Left renal cortex interstitium (tissue), 4 donors: Measurements from ENCODE around the gene GIGYF2. TPM values are rescaled to one million over a fixed set of nuclear protein-coding genes. Genes with fewer than 3 reads are reported as not detected.

ENCODE experiments used
- DNase-seq, 4 donors: peaks; one replicate each; pipeline ENCODE4 v3.0.0-alpha.2; 2013; ENCODE audit warnings: low read depth in 4 of 4, low spot score in 2 of 4, missing footprints in 1 of 4
- polyA plus RNA-seq, 4 donors: library from polyadenylated mRNA; unstranded; fragments of 120-200 nt; gene quantifications; one replicate each; pipeline ENCODE4 v1.2.1, GENCODE V29; 2013; ENCODE audit not compliant: insufficient read length in 4 of 4

Gene GIGYF2
- polyA plus RNA-seq, 4 donors, result 59.0 to 67.8 (median 65.9) TPM

GRCh38 chr2:232857158-232857563 lies 160.0 kb downstream of the GIGYF2 start:
- DNase-seq, result no peak

GRCh38 chr2:232859385-232859916 lies 162.3 kb downstream of the GIGYF2 start:
- DNase-seq, result no peak

DNA sequence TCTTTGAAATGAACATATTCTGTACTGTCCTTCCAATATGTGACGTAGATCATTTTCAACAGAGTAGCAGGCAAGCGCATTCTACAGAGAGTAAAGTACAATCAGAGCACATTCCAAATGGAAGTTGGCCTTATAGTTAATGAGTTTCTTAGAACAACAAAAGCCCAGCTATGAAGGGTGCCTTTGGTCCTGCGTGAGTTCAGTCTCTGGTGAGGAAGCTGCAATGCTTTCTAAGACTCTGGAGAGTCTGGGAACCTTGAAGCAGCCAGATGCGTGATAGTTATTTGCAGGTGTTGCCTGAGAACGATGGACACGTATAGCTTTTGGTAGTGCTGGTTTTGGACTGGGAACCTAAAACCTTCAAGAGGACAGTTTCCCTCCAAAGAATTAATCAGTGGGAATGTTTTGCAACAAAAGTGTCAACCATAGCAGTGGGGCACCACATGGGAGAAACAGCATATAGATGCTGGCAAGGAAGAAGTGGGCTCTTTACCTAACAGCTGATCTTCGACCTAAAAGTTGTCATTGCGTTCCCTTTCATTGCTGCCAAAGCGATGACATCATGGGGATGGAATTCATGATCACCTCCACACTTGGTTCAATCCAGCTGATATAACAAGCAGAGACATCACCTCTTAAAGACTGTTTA lies 163.6 kb downstream of the GIGYF2 start:
- DNase-seq, result no peak

DNA sequence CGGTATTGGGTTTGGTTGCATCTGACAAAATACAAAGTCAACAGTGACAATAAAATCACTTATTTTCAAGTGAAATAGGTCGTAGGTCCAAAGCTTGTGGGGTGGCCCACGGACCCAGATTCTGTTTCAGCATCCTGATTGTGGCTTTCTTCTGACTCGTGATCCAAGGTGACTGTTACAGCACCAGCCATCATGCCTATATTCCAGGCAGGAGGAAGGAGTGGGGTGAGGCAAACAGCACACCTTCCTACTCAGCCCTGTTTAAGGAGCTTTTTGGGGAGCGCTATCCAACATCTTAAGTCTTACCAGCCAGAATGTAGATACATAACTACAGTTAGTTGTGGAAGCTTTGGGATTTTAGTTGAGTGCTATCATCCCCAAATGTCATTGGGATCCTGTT lies 164.2 kb downstream of the GIGYF2 start:
- DNase-seq, result no peak

DNA sequence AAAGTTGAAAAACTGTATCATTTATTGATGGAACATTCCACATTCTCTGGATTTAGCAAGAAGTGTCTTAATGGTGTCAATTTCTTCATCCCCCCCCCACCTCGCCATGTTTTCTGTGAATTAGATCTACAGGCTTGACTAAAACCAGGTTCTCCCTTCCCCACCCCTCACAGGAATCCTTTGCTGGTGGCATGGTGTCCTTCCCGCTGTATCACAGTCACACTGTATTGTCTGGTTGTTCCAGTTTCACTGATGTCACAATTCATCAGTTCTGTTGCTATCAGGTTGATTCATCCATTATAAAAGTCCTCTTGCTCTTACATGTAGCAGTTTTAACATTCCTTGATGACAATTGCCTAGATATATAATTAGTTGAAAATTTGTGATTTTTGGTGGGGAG lies 166.9 kb downstream of the GIGYF2 start:
- DNase-seq, result no peak

DNA sequence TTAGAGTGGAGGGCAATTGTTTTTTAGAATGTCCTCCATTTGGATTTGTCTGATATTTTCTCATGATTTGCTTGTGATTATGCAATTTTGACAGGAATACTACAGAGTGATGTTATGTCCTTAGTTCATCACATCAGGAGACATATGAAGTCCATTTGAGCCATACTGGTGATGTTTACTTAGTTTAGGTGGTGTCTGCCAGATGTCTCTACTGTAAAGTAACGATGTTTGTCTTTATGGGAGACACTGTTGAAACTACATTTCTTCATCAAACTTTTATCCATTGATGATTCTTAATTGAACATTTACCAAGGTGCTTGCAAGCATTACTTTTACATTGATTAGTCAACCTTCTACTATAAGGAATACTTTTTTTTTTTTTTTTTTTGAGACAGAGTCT lies 168.0 kb downstream of the GIGYF2 start:
- DNase-seq, result no peak

- no peak for DNase-seq
Measured at GRCh38 chr2:232866104-232866503, 169.0 kb downstream of the GIGYF2 start.

GRCh38 chr2:232869138-232870017 lies 172.2 kb downstream of the GIGYF2 start:
- no peak for DNase-seq

GRCh38 chr2:232870018-232870765 lies 173.1 kb downstream of the GIGYF2 start, which contains the start of gene SNORC:
Gene SNORC, plus strand, starts transcription at chr2:232870264. Its CDS starts 78 bp downstream, at chr2:232870342.
- no peak for DNase-seq

GRCh38 chr2:232870766-232871371 lies 173.7 kb downstream of the GIGYF2 start:
- no peak for DNase-seq

- no peak for DNase-seq
Measured at GRCh38 chr2:232871418-232871834, 174.3 kb downstream of the GIGYF2 start.

DNA sequence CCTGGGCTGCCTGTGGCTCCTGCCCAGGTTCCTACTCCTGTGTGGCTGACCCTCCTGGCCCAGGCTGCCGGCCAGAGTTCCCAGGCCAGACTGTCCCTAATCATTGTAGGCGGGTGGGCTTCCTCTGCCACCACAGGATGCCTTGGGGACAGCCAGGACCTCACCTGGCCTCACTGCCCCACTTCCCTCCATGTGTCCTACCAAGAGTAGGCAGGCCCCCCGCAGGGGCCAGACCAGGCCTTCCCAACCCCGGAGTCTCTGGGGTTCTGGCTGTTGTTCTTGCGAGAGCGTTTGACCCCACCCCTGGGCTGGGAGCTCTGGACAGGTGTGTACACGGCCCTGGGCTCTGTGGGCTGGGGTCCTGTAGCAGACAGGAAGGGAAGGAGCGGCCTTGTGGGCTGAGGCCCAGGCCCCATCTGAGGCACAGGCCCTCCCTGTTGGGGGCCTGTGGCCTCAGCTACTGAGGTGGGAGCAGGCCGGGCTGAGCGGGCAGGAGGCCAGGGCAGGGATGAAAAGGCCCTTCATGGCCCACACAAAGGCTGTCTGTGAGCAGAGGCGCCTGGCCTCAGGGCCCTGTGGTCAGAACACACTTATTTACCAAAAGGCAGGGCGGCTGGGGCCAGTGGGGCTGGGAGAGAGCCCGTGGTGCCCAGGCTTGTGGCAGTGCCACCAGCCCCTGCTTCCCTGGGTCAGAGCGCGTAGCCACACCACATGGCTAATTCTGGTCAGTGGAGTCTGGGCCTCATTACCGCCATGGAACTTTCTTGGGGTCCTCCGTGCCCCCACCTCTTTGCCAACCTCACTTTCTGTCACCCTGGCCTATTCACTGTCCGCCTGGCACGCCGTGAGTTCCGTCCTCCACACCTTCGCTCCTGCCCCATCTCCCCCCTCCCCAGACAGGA lies 175.0 kb downstream of the GIGYF2 start:
- no peak for DNase-seq

DNA sequence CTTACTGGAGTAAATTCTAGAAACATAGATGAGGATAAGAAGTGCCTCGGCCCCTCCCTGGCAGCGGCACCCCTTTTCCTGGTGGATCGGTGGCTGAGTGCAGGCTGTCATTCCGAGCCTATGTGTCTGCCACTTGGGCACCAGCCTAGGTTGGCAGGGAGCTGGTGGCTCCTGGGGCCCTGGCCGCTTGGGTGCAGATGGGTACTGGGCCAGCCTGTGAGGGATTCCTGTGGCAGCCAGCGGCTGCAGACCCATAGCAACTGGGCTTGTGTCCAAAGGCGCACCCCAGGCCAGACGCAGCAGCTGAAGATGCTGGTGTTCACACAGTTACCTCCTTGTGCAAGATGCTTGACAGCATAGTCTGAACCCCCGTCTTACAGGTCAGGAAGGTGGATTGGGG lies 175.7 kb downstream of the GIGYF2 start:
- DNase-seq, result no peak

- DNase-seq, result no peak
Measured at GRCh38 chr2:232873292-232873908, 176.3 kb downstream of the GIGYF2 start.

- no peak for DNase-seq
Measured at GRCh38 chr2:232873909-232874641, 176.9 kb downstream of the GIGYF2 start.

DNA sequence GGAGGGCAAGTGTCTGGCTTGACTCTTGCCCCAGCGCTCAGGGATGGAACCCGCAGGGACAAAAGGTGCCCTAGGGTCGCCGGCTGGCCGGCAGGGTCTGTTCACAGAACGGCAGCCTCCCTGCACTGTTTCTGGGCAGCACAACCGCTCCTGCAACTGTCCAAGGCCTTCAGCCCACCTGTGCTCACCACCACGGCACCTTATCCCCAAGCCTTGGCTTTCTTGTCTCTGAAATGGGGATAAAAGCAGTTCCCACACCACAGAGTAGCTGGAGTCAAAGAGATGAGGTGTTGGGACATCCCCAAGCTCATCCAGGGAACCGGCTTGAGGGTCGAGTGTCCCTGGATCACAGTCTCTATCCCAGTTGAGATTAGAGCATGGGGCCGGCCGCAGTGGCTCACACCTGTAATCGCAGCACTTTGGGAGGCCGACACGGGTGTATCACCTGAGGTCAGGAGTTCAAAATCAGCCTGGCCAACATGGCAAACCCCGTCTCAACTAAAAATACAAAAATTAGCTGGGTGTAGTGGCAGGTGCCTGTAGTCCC lies 177.6 kb downstream of the GIGYF2 start:
- DNase-seq, result no peak

DNA sequence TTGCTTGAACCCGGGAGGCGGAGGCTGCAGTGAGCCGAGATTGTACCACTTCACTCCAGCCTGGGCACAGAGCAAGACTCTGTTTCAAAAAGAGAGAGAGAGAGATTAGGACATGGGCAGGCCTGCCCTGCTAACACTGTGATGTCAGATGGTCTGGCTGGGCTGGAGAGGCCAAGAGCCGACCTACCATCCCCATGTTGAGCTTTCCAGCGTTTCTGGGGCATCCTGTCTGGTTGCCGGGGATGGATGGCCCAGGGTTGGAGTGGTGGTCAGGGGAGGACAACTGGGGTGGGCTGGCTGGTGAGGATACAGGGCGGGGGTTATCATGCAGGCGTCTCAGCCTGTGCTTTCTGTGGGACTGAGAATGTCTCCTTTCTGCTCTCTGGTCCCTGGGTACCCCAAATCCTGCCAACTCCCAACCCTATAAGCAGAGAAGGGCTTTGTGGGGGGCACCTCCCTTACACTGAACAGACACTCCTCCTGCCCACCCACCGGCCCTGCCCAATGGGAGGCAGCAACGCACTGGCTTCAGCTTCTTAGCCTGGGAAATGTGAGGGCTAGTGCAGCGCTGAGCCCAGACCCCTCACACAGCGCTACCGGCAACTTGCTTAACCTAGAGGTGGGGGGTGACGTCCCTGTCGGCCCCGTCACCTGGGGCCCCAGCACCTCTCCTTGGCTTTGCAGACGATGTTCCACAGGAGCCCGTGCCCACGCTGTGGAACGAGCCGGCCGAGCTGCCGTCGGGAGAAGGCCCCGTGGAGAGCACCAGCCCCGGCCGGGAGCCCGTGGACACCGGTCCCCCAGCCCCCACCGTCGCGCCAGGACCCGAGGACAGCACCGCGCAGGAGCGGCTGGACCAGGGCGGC lies 178.4 kb downstream of the GIGYF2 start:
- no peak for DNase-seq
